Neural cell (in vitro differentiated cells): ENCODE measurements around the gene OR4N2. TPM values are rescaled to one million over a fixed set of nuclear protein-coding genes. Genes with fewer than 3 reads are reported as not detected.

Source experiments
- H2AFZ ChIP-seq: fragments of 200-600, 300-800 bp; sonication (generic), shearing (Covaris generic); 2 replicates; pipeline ENCODE4 v1.6.0; 2014; ENCODE audit warnings: low read depth, mild to moderate bottlenecking, antibody characterized with exemption, low read length, moderate library complexity
- H3F3A ChIP-seq: fragments of 200-600 bp; shearing (Covaris generic); 2 replicates; pipeline ENCODE4 v1.6.1; 2016; ENCODE audit warnings: mild to moderate bottlenecking, moderate library complexity, mixed read lengths, antibody characterized with exemption, low read length; ENCODE audit not compliant: insufficient read depth, poor library complexity, severe bottlenecking
- H3K27ac ChIP-seq: fragments of 200-600, 300-800 bp; sonication (generic), shearing (Covaris generic); 2 replicates; pipeline ENCODE4 v1.5.1; 2014; ENCODE audit warnings: mild to moderate bottlenecking, low read length, moderate library complexity
- H3K27me3 ChIP-seq: fragments of 300-800, 200-600 bp; sonication (generic), shearing (Covaris generic); 2 replicates; pipeline ENCODE4 v1.6.0; 2014; ENCODE audit warnings: mild to moderate bottlenecking, low read depth, low read length, moderate library complexity; ENCODE audit not compliant: insufficient read depth
- H3K36me3 ChIP-seq: fragments of 300-800, 200-600 bp; sonication (generic), shearing (Covaris generic); 2 replicates; pipeline ENCODE4 v1.5.1; 2014; ENCODE audit warnings: mild to moderate bottlenecking, antibody characterized with exemption, low read length, moderate library complexity; ENCODE audit not compliant: insufficient read depth
- H3K4me2 ChIP-seq: fragments of 300-800, 200-600 bp; sonication (generic), shearing (Covaris generic); 2 replicates; pipeline ENCODE4 v1.6.0; 2014; ENCODE audit warnings: mild to moderate bottlenecking, low read length
- H3K4me3 ChIP-seq: fragments of 300-800, 200-600 bp; sonication (generic), shearing (Covaris generic); 2 replicates; pipeline ENCODE4 v1.5.1; 2014; ENCODE audit warnings: mild to moderate bottlenecking, low read length, moderate library complexity
- H3K79me2 ChIP-seq: fragments of 200-600 bp; shearing (Covaris generic); replicated peaks from 2 replicates; pipeline ENCODE4 v1.6.0; 2014; ENCODE audit warnings: mild to moderate bottlenecking, low read length, moderate library complexity; ENCODE audit not compliant: insufficient read depth
- H3K9ac ChIP-seq: fragments of 300-800, 200-600 bp; sonication (generic), shearing (Covaris generic); 2 replicates; pipeline ENCODE4 v1.6.1; 2016; ENCODE audit warnings: mild to moderate bottlenecking, low read length, mixed read lengths
- H3K9me2 ChIP-seq: fragments of 200-600 bp; shearing (Covaris generic); 2 replicates; pipeline ENCODE4 v1.6.1; 2016; ENCODE audit warnings: mild to moderate bottlenecking, low read length, mixed read lengths; ENCODE audit not compliant: insufficient read depth
- H3K9me3 ChIP-seq: fragments of 200-600, 300-800 bp; sonication (generic), shearing (Covaris generic); 2 replicates; pipeline ENCODE4 v1.6.1; 2016; ENCODE audit warnings: mild to moderate bottlenecking, mixed run types, low read length, moderate library complexity, mixed read lengths
- H4K20me1 ChIP-seq: fragments of 200-600 bp; shearing (Covaris generic); 2 replicates; pipeline ENCODE4 v1.6.1; 2016; ENCODE audit warnings: mild to moderate bottlenecking, mixed run types; ENCODE audit not compliant: insufficient read depth
- RAD21 ChIP-seq: fragments of 450-650 bp; conservative IDR thresholded peaks from 2 replicates; pipeline ENCODE4 v1.6.1; 2014; ENCODE audit warnings: antibody characterized with exemption, mild to moderate bottlenecking, moderate library complexity
- polyA plus RNA-seq: library from polyadenylated mRNA; depleted of rRNA; stranded (reverse); fragments of >200 nt; gene quantifications from 2 replicates; pipeline ENCODE4 v1.2.3, GENCODE V29; 2014

The OR4N2 gene
- polyA plus RNA-seq, 1 donor from 2014 or later = not detected

- H3K27me3 ChIP-seq = no peaks in the 10 kb centered on the region
- no peak for TF ChIP-seq RAD21
- H3K9ac ChIP-seq = no peak overlapping the region
- no peak overlapping the region for H2AFZ ChIP-seq
- H3K36me3 ChIP-seq = no peaks in the 10 kb centered on the region
- no peaks in the 10 kb centered on the region for H3K79me2 ChIP-seq
- no peaks in the 10 kb centered on the region for H3F3A ChIP-seq
- peaks cover 4% of the 10 kb centered on the region for H3K9me3 ChIP-seq
- H3K4me3 ChIP-seq = no peak overlapping the region
- no peak overlapping the region for H3K27ac ChIP-seq
- H4K20me1 ChIP-seq = no peaks in the 10 kb centered on the region
- H3K9me2 ChIP-seq = no peaks in the 10 kb centered on the region
- no peak overlapping the region for H3K4me2 ChIP-seq
Observed at GRCh38 chr14:19878029-19878642, 74.6 kb downstream of the OR4N2 start.

Other genes with a start within 250 kb of the OR4N2 start
- not detected in 2 replicates for gene OR11H2, start 89.9 kb upstream of the OR4N2 start, polyA plus RNA-seq
- not detected in 2 replicates for gene OR4Q3, start 60.2 kb upstream of the OR4N2 start, polyA plus RNA-seq
- not detected in 2 replicates for gene OR4M1, start 30.3 kb upstream of the OR4N2 start, polyA plus RNA-seq
- not detected in 2 replicates for gene OR4K2, start 71.4 kb downstream of the OR4N2 start, polyA plus RNA-seq
- not detected in 2 replicates for gene OR4K5, start 116.8 kb downstream of the OR4N2 start, polyA plus RNA-seq
- 2.4 TPM in 1 of 2 replicates, not detected in the other for gene OR4K1, start 127.1 kb downstream of the OR4N2 start, polyA plus RNA-seq
- not detected in 2 replicates for gene OR4K15, start 171.8 kb downstream of the OR4N2 start, polyA plus RNA-seq
- gene OR4Q2, start 198.4 kb downstream of the OR4N2 start, polyA plus RNA-seq = not detected in 2 replicates
- not detected in 2 replicates for gene OR4K14, start 215.5 kb downstream of the OR4N2 start, polyA plus RNA-seq
- not detected in 2 replicates for gene OR4K13, start 232.3 kb downstream of the OR4N2 start, polyA plus RNA-seq